ENCODE data around the gene C9orf43. TPM values are rescaled to one million over a fixed set of nuclear protein-coding genes. Genes with fewer than 3 reads are reported as not detected.
"Not testable (repeated sequence)": the region's sequence is repeated elsewhere in the genome, so short reads cannot be mapped to it uniquely, and the experiment has no call there.

C9orf43 gene
- total RNA-seq, 3 donors from 2014 or later: 0.20 to 0.55 TPM; not detected in 1

DNA sequence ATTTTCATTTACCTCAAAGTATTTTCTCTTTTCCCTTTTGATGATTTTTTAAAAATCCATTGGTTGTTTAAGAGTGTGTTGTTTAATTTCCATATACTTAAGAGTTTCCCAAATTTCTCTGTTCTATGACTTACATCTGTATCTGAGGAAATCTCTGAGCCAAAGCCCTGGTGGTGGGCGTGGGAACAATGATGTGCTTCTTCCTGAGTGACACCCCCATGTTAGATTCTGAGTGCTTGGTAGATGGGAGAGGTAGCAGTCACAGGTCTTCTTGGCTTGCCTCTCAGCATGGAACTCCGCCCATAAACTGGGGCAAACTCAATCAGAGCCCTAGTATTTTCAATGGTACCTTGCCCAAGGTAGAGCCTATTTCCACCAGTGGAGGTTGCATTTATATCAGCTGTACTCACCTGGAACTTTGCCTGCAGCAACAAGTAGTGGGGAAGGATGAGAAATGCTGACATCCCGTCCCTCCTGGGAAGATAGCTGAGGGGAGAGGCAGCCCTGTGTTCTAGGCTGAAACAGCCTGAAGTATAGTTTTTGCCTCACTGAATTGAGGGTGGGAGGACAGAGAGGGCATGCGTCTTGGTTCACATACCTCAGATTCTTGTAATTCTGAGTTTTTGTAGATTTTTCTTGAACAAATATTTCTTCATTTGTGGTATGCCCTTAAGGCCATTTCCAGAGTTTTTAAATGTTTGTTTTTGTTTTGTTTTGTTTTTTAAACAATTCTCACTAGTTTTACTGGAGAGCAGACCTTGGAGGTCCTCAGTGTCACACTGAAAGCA lies 26.4 kb downstream of the C9orf43 start:
- H3K9me3 ChIP-seq: no peaks in the 10 kb centered on the region
- H3K4me3 ChIP-seq: no peak overlapping the region
- no peaks in the 10 kb centered on the region for H3K4me1 ChIP-seq (ENCODE audit: low read depth)
- TF ChIP-seq, protein P1, sequence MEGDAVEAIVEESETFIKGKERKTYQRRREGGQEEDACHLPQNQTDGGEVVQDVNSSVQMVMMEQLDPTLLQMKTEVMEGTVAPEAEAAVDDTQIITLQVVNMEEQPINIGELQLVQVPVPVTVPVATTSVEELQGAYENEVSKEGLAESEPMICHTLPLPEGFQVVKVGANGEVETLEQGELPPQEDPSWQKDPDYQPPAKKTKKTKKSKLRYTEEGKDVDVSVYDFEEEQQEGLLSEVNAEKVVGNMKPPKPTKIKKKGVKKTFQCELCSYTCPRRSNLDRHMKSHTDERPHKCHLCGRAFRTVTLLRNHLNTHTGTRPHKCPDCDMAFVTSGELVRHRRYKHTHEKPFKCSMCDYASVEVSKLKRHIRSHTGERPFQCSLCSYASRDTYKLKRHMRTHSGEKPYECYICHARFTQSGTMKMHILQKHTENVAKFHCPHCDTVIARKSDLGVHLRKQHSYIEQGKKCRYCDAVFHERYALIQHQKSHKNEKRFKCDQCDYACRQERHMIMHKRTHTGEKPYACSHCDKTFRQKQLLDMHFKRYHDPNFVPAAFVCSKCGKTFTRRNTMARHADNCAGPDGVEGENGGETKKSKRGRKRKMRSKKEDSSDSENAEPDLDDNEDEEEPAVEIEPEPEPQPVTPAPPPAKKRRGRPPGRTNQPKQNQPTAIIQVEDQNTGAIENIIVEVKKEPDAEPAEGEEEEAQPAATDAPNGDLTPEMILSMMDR (IDR thresholded peaks at IDR 0.05): no peak
- no peaks in the 10 kb centered on the region for H3K36me3 ChIP-seq (ENCODE audit: low read depth)
- intact Hi-C loops (cut with DNase I, micrococcal nuclease): no loop called here
- no peak for ATAC-seq
- no peak for DNase-seq

DNA sequence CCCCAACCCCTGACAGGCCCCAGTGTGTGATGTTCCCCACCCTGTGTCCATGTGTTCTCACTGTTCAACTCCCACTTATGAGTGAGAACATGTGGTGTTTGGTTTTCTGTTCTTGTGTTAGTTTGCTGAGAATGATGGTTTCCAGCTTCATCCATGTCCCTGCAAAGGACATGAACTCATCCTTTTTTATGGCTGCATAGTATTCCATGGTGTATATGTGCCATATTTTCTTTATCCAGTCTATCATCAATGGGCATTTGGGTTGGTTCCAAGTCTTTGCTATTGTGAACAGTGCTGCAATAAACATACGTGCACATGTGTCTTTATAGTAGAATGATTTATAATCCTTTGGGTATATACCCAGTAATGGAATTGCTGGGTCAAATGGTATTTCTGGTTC lies 27.2 kb downstream of the C9orf43 start:
- H3K4me3 ChIP-seq; DNase-seq; H3K4me1 ChIP-seq (ENCODE audit: low read depth); H3K36me3 ChIP-seq (ENCODE audit: low read depth); H3K9me3 ChIP-seq; intact Hi-C loops (cut with DNase I, micrococcal nuclease); ATAC-seq: not testable (repeated sequence)

DNA sequence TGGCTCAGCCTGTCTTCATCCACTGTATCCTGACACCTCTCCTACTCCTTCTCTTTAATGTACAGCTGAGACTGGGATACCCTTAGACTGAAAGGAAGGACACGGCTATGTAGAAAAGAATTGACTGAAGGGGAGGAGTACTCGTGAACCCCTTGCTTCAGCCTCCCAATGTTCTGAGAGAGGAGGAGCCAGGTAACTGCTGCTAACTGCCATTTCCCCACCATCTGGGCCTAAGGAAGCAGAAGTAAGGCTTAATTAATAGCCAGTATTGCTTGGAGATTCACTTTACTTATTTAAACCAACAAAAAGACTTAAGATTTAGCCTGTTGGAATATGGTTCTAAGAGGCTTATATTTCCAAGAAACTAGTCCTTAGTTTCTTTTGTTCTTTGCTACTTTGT lies 34.2 kb downstream of the C9orf43 start:
- intact Hi-C loops (cut with DNase I, micrococcal nuclease): loop anchor here (5.0 kb wide), 2 partner anchors 148 to 213 kb away; no protein-coding TSS in a partner anchor
- Histone ChIP-seq H3K9me3 (no peaks in the 10 kb centered on the region), H3K4me1 (ENCODE audit: low read depth) (no peaks in the 10 kb centered on the region), H3K4me3 (no peak overlapping the region), H3K36me3 (ENCODE audit: low read depth) (no peaks in the 10 kb centered on the region)
- TF ChIP-seq, protein P1 (IDR thresholded peaks at IDR 0.05): no peak
- DNase-seq (no peak), ATAC-seq (no peak)

DNA sequence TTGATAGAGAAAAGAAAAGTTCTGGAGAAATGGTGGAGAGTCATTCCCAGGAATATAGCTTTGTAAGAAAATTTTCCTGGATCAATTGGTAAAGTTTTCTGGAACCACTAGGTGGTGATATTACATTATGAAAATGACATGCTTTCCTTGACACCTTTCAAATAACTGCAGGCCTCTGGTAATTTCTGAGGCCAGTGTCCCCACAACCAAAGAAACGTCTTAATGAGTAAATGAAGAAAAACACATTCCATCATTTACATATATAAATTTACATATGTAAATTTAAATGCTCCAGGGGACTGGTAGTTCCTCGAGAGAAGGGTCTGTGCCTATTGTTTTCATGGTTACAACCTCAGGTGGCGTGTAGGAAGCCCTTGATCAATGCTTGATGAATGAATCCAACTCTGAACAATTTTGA lies 35.8 kb downstream of the C9orf43 start:
- Histone ChIP-seq H3K4me1 (ENCODE audit: low read depth) (no peaks in the 10 kb centered on the region), H3K36me3 (ENCODE audit: low read depth) (no peaks in the 10 kb centered on the region), H3K4me3 (no peak overlapping the region), H3K9me3 (no peaks in the 10 kb centered on the region)
- ATAC-seq (peak; percentile 55), DNase-seq (no peak)
- intact Hi-C loops (cut with DNase I, micrococcal nuclease): loop anchor here (5.0 kb wide), 2 partner anchors 146 to 211 kb away; no protein-coding TSS in a partner anchor
- TF ChIP-seq, protein P1 (IDR thresholded peaks at IDR 0.05): peak; percentile 24

DNA sequence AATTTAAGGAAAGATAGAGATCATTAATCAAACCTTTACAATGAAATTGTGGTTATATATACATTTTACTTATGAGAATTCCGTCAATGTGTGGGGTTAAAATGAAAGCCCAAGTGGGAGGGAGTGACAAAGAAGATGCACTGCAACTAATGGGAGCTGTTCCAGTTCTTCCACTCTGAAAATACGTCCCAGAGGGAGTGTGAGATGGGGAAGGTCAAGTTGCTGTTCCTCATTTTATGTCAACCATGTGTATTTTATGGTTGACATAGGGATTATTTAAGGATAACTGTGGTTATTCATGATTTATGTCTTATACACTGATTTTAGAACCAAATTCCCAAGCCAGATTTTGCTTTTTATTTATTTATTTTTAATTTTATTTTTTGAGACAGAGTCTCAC lies 38.8 kb downstream of the C9orf43 start:
- intact Hi-C loops (cut with DNase I, micrococcal nuclease): loop anchor here (5.0 kb wide), 2 partner anchors 143 to 208 kb away; no protein-coding TSS in a partner anchor
- no peak for ATAC-seq

DNA sequence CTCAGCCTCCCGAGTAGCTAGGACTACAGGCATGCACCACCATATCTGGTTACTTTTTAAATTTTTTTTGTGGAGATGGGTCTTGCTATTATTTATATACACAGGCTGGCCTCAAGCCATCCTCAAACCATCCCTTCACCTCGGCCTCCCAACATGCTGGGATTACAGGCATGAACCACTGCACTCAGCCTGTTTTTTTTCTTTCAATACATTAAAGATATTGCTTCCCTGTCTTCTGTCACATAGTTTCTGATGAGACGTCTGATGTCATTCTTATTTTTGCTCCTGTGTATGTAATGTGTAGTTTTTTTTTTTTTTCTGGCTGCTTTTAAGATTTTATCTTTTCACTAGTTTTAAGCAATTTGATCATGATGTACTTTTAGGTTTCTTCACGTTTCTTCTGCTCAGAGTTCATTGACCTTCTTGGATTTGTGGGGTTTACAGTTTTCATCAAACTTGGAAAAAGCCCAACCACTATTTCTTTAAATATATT lies 41.6 kb downstream of the C9orf43 start:
- Histone ChIP-seq H3K4me1 (ENCODE audit: low read depth) (no peaks in the 10 kb centered on the region), H3K36me3 (ENCODE audit: low read depth) (no peaks in the 10 kb centered on the region), H3K9me3 (no peaks in the 10 kb centered on the region), H3K4me3 (no peak overlapping the region)
- DNase-seq (no peak), ATAC-seq (no peak)
- intact Hi-C loops (cut with DNase I, micrococcal nuclease): no loop called here
- TF ChIP-seq, protein P1 (IDR thresholded peaks at IDR 0.05): no peak

More for the DNA sequence above, 38.8 kb downstream of the C9orf43 start:
- TF ChIP-seq, protein P1 (IDR thresholded peaks at IDR 0.05): no peak
- H3K4me3 ChIP-seq: no peak overlapping the region
- DNase-seq: no peak
- H3K36me3 ChIP-seq (ENCODE audit: low read depth): no peaks in the 10 kb centered on the region
- H3K9me3 ChIP-seq: no peaks in the 10 kb centered on the region
- no peaks in the 10 kb centered on the region for H3K4me1 ChIP-seq (ENCODE audit: low read depth)
